GM12878 (cell line): ENCODE results near the gene SLC39A6. TPM values are rescaled to one million over a fixed set of nuclear protein-coding genes. Genes with fewer than 3 reads are reported as not detected.
"Not testable (repeated sequence)": the region's sequence is repeated elsewhere in the genome, so short reads cannot be mapped to it uniquely, and the experiment has no call there.

Source experiments
- ATAC-seq: fragments of 200-7000 bp; cut with Tn5 transposase; 3 replicates; pipeline ENCODE4 v1.9.1; 2020; ENCODE audit warnings: mild to moderate bottlenecking, moderate library complexity
- BruUV-seq: library from RNA; stranded (reverse); fragments of 400-500 nt; replicated peaks from 2 replicates; lab custom pipeline; 2021; lab: Mats Ljungman, UMichigan
- CTCF ChIA-PET: fragments of 300-600 bp; sonication (Branson Sonifier 250); formaldehyde crosslinking; extraction: SDS; loops from one replicate; lab custom pipeline; 2021; ENCODE audit warnings: inconsistent platforms; lab: Yijun Ruan, JAX
- POLR2A ChIA-PET: fragments of 350-600 bp; formaldehyde crosslinking; extraction: SDS; loops from one replicate; lab custom pipeline; 2021; ENCODE audit warnings: inconsistent platforms; lab: Charles Lee
- RAD21 ChIA-PET: fragments of 300-600 bp; sonication (Branson Sonifier 250); formaldehyde crosslinking; loops from one replicate; lab custom pipeline; 2023; ENCODE audit warnings: antibody characterized with exemption; ENCODE audit not compliant: unreplicated experiment; lab: Charles Lee
- SMC1A ChIA-PET: fragments of 300-600 bp; sonication (Branson Sonifier 250); formaldehyde crosslinking; loops from one replicate; lab custom pipeline; 2023; ENCODE audit not compliant: unreplicated experiment, uncharacterized antibody; lab: Charles Lee
- DNase-seq: peaks from one replicate; pipeline ENCODE4 v3.0.0-alpha.2; 2011; ENCODE audit warnings: low read depth, low spot score
- FAIRE-seq: peaks from 3 replicates; lab custom pipeline; 2011; peaks lifted over from hg19 to GRCh38; lab: Jason Lieb, UNC
- H2AFZ ChIP-seq: 2 replicates; pipeline ENCODE4 v1.6.0; 2011; ENCODE audit warnings: low read depth, low read length, control low read depth; ENCODE audit not compliant: control insufficient read depth
- H3K27ac ChIP-seq: 2 replicates; pipeline ENCODE4 v1.5.1; 2011; ENCODE audit warnings: control low read depth; ENCODE audit not compliant: control insufficient read depth, insufficient read depth
- H3K27me3 ChIP-seq, 2 experiments: replicated peaks in 1 of 2; 2 replicates each; pipeline versions ENCODE4 v1.6.0 to v1.6.1; 2011; ENCODE audit warnings: low read length in 1 of 2; ENCODE audit not compliant: control insufficient read depth in 2 of 2, insufficient read depth in 2 of 2
- H3K36me3 ChIP-seq, 2 experiments: 2 replicates each; pipeline ENCODE4 v1.5.1; 2011; ENCODE audit warnings: low read length in 1 of 2; ENCODE audit not compliant: control insufficient read depth in 2 of 2, insufficient read depth in 2 of 2
- H3K4me1 ChIP-seq: 2 replicates; pipeline ENCODE4 v1.6.1; 2011; ENCODE audit warnings: mild to moderate bottlenecking, low read length, moderate library complexity, mixed read lengths; ENCODE audit not compliant: control insufficient read depth, insufficient read depth
- H3K4me2 ChIP-seq: 2 replicates; pipeline ENCODE4 v1.6.0; 2011; ENCODE audit warnings: control low read depth; ENCODE audit not compliant: control insufficient read depth, insufficient read depth
- H3K4me3 ChIP-seq: fragments of 200-600 bp; sonication (generic); 2 replicates; pipeline ENCODE4 v1.5.1; 2016
- H3K79me2 ChIP-seq: 2 replicates; pipeline ENCODE4 v1.6.0; 2011; ENCODE audit warnings: low read length; ENCODE audit not compliant: control insufficient read depth, insufficient read depth
- H3K9ac ChIP-seq: 2 replicates; pipeline ENCODE4 v1.8.0; 2011; ENCODE audit warnings: low read length, control low read depth, mixed read lengths; ENCODE audit not compliant: control insufficient read depth, insufficient read depth
- H3K9me3 ChIP-seq: replicated peaks from 3 replicates; pipeline ENCODE4 v1.5.1; 2011; ENCODE audit warnings: mild to moderate bottlenecking, low read length; ENCODE audit not compliant: control insufficient read depth, insufficient read depth
- H4K20me1 ChIP-seq: 2 replicates; pipeline ENCODE4 v1.6.0; 2011; ENCODE audit not compliant: control insufficient read depth, insufficient read depth
- EGR1 ChIP-seq, 2 experiments: IDR thresholded peaks; 1 replicate in 1 of 2; 2 replicates in 1 of 2; pipeline ENCODE4 v1.6.1; 2011 to 2012; ENCODE audit warnings: low read depth in 2 of 2, low read length in 2 of 2, borderline replicate concordance in 1 of 2, mild to moderate bottlenecking in 1 of 2, moderate library complexity in 1 of 2
- MXI1 ChIP-seq: fragments of 150-350 bp; IDR thresholded peaks from 2 replicates; pipeline ENCODE4 v1.6.1; 2011; ENCODE audit warnings: low read depth, mild to moderate bottlenecking, inconsistent platforms, low read length, improper control_type of control experiment
- SIN3A ChIP-seq: IDR thresholded peaks from 2 replicates; pipeline ENCODE4 v1.6.1; 2012; ENCODE audit warnings: low read depth, low read length, improper control_type of control experiment
- SIX5 ChIP-seq: IDR thresholded peaks from 2 replicates; pipeline ENCODE4 v1.6.1; 2011; ENCODE audit warnings: mild to moderate bottlenecking, low read depth, low read length, moderate library complexity; ENCODE audit not compliant: severe bottlenecking
- STAT1 ChIP-seq: fragments of 450-650 bp; conservative IDR thresholded peaks from 2 replicates; pipeline ENCODE4 v1.6.1; 2014; ENCODE audit warnings: antibody characterized with exemption, mild to moderate bottlenecking
- TBL1XR1 ChIP-seq: IDR thresholded peaks from 2 replicates; pipeline ENCODE4 v1.6.1; 2012; ENCODE audit warnings: low read depth, low read length, improper control_type of control experiment
- WGBS: methylation state at CpG from one replicate; pipeline ENCODE4 v1.1.6; 2016; ENCODE audit warnings: low lambda C conversion rate; ENCODE audit not compliant: insufficient replicate concordance, insufficient coverage; ENCODE audit errors: missing lambda C conversion rate; 5-methylcytosine and 5-hydroxymethylcytosine counted together
- in situ Hi-C: fragments of 300-500 bp; cut with MboI; formaldehyde crosslinking; loops from 9 replicates; pipeline ENCODE4 v1.14.3; 2018; ENCODE audit warnings: mixed read lengths
- intact Hi-C: fragments of 100-400 bp; cut with micrococcal nuclease; formaldehyde crosslinking; loops from one replicate; pipeline ENCODE4 v1.14.2; 2022; ENCODE audit not compliant: unreplicated experiment
- polyA plus RNA-seq, 11 experiments: library from polyadenylated mRNA; depleted of rRNA in 4 of 11; unstranded in 6 of 11; stranded (reverse) in 5 of 11; fragments of >200 nt; fragmentation: Nextera tagmentation in 4 of 11; fragmentation: Illumina TruSeq in 1 of 11; extraction: Ambion mirVana in 4 of 11; extraction: Trizol in 1 of 11; gene quantifications; 1 replicate in 1 of 11; 2 replicates in 10 of 11; pipeline versions ENCODE4 v1.2.1 to v1.2.3, GENCODE V29; 2011 to 2016; ENCODE audit warnings: inconsistent platforms in 2 of 11, missing spikeins in 2 of 11, low read depth in 1 of 11
- total RNA-seq, 4 experiments: library from RNA; depleted of rRNA in 3 of 4; stranded (reverse); fragments of >200 nt in 3 of 4; fragmentation: Illumina TruSeq in 1 of 4; extraction: Trizol in 1 of 4; gene quantifications; 2 replicates each; pipeline versions ENCODE4 v1.2.1 to v1.2.3, GENCODE V29; 2013 to 2021

Gene SLC39A6
- total and polyA plus RNA-seq, 10 of the 15 experiments (the other 5 are each of a cell fraction or from before 2014, with no cell fraction given), result 12.4 to 65.9 (median 41.3) TPM

DNA sequence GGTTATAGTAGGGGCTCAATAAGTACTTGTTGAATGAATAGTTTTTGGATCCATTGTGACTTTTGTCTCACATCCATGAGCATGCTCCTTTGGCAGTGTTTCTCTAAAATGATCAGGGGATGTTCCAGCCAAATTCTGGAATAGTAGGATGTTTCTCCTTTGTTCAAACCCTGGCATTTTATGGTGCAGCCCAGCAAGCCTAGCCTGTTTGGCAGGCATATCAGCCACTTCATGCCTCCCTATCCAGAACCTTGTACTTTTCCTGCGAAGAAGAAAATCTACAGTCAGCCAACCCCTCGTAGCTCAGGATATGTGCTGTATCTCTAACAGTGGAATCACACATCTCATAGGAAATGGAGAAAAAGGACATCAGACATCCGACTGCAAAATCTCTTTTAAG lies 34.7 kb downstream of the SLC39A6 start (continued):
- TF ChIP-seq EGR1 (IDR thresholded peaks at IDR 0.05; ENCODE audit: borderline replicate concordance in 1 of 2, low read depth in 2 of 2, low read length in 2 of 2), result no peak

DNA sequence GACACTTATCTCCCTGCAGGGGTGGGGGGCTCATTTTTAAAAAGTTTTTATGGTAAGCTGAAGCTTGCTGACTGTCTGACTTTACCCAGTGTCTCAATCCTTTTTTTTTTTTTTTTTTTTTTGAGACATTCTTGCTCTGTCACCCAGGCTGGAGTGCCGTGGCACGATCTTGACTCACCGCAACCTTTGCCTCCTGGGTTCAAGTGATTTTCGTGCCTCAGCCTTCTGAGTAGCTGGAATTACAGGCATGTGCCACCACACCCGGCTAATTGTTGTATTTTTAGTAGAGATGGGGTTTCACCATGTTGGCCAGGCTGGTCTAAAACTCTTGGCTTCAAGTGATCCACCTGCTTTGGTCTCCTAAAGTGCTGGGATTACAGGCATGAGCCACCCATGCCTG lies 37.0 kb downstream of the SLC39A6 start:
- not testable (repeated sequence) for H2AFZ ChIP-seq, H4K20me1 ChIP-seq, H3K79me2 ChIP-seq, BruUV-seq, H3K9ac ChIP-seq, H3K27ac ChIP-seq, FAIRE-seq, H3K36me3 ChIP-seq, ATAC-seq, H3K4me2 ChIP-seq, H3K4me1 ChIP-seq, DNase-seq, H3K4me3 ChIP-seq, H3K9me3 ChIP-seq, H3K27me3 ChIP-seq
- POLR2A ChIA-PET, result interaction anchor here (0.7 kb wide), 1 partner anchor 648 kb away, joined by 5 read pairs; no protein-coding TSS in a partner anchor
- CTCF ChIA-PET, result interaction anchor here (1.5 to 9.3 kb wide), 3 partner anchors 8 to 192 kb away, joined by 4 to 178 read pairs (median 37); no protein-coding TSS in a partner anchor
- RAD21 ChIA-PET, result interaction anchor here (1.3 to 4.5 kb wide), 2 partner anchors 26 to 190 kb away, joined by 3 to 99 read pairs; no protein-coding TSS in a partner anchor
- intact Hi-C loops, result loop anchor here (10.0 kb wide), 2 partner anchors 483 to 573 kb away; no protein-coding TSS in a partner anchor
- in situ Hi-C loops, result loop anchor here (5.0 to 10.0 kb wide), 2 partner anchors 190 to 483 kb away; no protein-coding TSS in a partner anchor
- 57% methylated on average over 5 of the region's 5 CpGs for WGBS
- SMC1A ChIA-PET, result interaction anchor here (0.7 to 1.2 kb wide), 2 partner anchors 75 to 88 kb away, joined by 3 to 4 read pairs; no protein-coding TSS in a partner anchor

DNA sequence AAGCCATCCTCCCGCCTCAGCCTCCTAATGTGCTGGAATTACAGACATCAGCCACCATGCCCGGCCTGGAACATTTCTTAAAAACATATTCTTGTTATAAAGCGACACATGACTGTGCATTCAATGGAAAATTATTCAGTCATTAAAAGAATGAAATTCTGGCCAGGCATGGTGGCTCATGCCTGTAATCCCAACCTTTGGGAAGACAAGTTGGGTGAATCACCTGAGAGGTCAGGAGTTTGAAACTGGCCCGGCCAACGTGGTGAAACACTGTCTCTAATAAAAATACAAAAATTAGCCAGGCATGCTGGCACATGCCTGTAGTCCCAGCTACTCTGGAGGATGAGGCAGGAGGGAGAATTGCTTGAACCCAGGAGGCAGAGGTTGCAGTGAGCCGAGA lies 40.1 kb downstream of the SLC39A6 start:
- Histone ChIP-seq H3K9me3 (no peaks in the 10 kb centered on the region; the same call in 2 of the 3 replicates), H3K9ac (no peak overlapping the region), H4K20me1 (no peaks in the 10 kb centered on the region), H3K27ac (no peak overlapping the region), H3K36me3 (no peaks in the 10 kb centered on the region), H3K4me1 (no peaks in the 10 kb centered on the region), H3K4me3 (no peak overlapping the region), H3K79me2 (no peaks in the 10 kb centered on the region), H3K27me3 (no peaks in the 10 kb centered on the region), H3K4me2 (no peak overlapping the region), H2AFZ (no peak overlapping the region)
- in situ Hi-C loops (no loop called here), intact Hi-C loops (no loop called here)
- WGBS, result 36% methylated on average over 6 of the region's 6 CpGs
- ChIA-PET CTCF (no interaction called here), SMC1A (interaction anchor here (0.7 kb wide), 1 partner anchor 123 kb away, joined by 3 read pairs; no protein-coding TSS in a partner anchor), RAD21 (no interaction called here), POLR2A (interaction anchor here (0.6 to 0.7 kb wide), 2 partner anchors 70 to 192 kb away, joined by 3 to 7 read pairs; no protein-coding TSS in a partner anchor)
- BruUV-seq, result no TSS peak
- ATAC-seq, result no peak
- FAIRE-seq, result no peak
- no peak for DNase-seq
- no peak for TF ChIP-seq MXI1
- no peak for TF ChIP-seq TBL1XR1
- TF ChIP-seq SIX5, result no peak
- TF ChIP-seq SIN3A, result no peak
- TF ChIP-seq STAT1, result no peak
